GF-D8 (cell line): ENCODE results near the gene GIT2.
A peak's percentile ranks its signal among the peaks of the same experiment; 100 is the strongest.
"Not testable (repeated sequence)": the region's sequence is repeated elsewhere in the genome, so short reads cannot be mapped to it uniquely, and the experiment has no call there.

Experiments used
- DNase-seq: peaks from one replicate; lab custom pipeline; 2025; lab: John Stamatoyannopoulos, UW

Gene GIT2

GRCh38 chr12:109995686-109996482, at the start of gene GIT2:
Gene GIT2, minus strand, starts transcription at chr12:109996368. Its CDS starts 144 bp downstream, at chr12:109996224.
- peak; percentile 86 for DNase-seq

- no peak for DNase-seq
These were observed 46.1 kb upstream of the GIT2 start for GRCh38 chr12:110042264-110042663.

- DNase-seq = no peak
These were observed 43.1 kb upstream of the GIT2 start for GRCh38 chr12:110039085-110039807.

- no peak for DNase-seq
These were observed 42.5 kb upstream of the GIT2 start for GRCh38 chr12:110038741-110039084.

- no peak for DNase-seq
These were observed 41.1 kb upstream of the GIT2 start for GRCh38 chr12:110037315-110037714.

GRCh38 chr12:110035534-110036104, 39.5 kb upstream of the GIT2 start:
- DNase-seq = no peak

- no peak for DNase-seq
These were observed 37.7 kb upstream of the GIT2 start for GRCh38 chr12:110033888-110034287.

- no peak for DNase-seq
These were observed 33.2 kb upstream of the GIT2 start for GRCh38 chr12:110029290-110029815.

GRCh38 chr12:110028323-110028722, 32.2 kb upstream of the GIT2 start:
- DNase-seq = no peak

GRCh38 chr12:110024051-110024450, 27.9 kb upstream of the GIT2 start:
- DNase-seq = no peak

- DNase-seq = no peak
These were observed 27.2 kb upstream of the GIT2 start for GRCh38 chr12:110023059-110023980.

- no peak for DNase-seq
These were observed 24.8 kb upstream of the GIT2 start for GRCh38 chr12:110020956-110021355.

GRCh38 chr12:110015132-110015531, 19.0 kb upstream of the GIT2 start:
- no peak for DNase-seq

- DNase-seq = no peak
These were observed 16.5 kb upstream of the GIT2 start for GRCh38 chr12:110012659-110013058.

- no peak for DNase-seq
These were observed 16.0 kb upstream of the GIT2 start for GRCh38 chr12:110012137-110012536.

GRCh38 chr12:110010853-110011723, 14.9 kb upstream of the GIT2 start:
- no peak for DNase-seq

- not testable (repeated sequence) for DNase-seq
These were observed 12.7 kb upstream of the GIT2 start for GRCh38 chr12:110008681-110009398.

- peak; percentile 94 for DNase-seq
These were observed 11.7 kb upstream of the GIT2 start for GRCh38 chr12:110007881-110008280.

GRCh38 chr12:110006115-110006514, 9.9 kb upstream of the GIT2 start:
- DNase-seq = no peak

- no peak for DNase-seq
These were observed 9.3 kb upstream of the GIT2 start for GRCh38 chr12:110005319-110005973.
